Measurements from ENCODE around the gene CSK.

CSK gene

DNA sequence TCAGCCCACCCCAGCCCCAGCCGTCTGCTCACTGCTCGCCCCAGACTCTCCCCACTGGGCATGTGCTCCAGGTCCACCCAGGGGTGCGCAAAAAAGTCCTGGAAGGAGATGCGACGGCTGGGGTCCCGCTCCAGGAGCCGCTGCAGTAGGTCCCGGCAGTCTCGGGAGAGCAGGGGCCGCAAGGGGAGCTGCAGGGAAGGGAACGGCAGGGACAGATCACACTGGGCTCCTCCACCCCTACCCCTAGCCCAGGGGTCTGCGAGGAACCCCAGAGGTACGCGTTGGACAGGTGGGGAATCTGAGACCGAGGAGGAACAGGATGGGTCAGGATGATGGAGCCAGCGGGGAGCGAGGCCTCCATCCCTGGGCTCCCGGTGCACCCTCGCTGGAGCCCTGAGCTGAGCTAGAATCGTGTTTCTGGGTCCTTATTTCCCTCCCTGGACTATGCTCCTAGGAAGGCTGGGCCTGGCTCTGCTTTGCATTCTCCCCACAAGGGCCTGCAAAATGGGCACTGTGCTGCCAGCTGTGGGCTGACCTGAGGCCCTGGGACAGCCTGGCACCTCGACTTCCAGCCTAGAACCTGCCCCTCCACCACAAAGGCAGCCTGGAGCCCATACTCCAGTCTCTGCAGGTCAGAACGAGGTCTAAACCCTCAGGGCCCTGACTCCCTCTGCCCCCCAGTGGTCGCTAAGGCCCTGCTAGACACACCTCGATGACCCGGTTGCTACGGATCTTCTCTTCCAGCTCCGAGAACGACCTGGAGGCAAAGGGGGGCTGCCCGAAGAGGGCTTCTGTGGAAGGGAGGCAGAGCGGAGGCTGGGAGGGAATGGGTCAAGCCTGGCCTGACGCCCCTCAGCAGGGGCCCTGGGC, 57.9 kb downstream of the CSK start:
- H3K27ac ChIP-seq: no peak overlapping the region
- no peak for TF ChIP-seq ZFX (IDR thresholded peaks at IDR 0.05; ENCODE audit: borderline replicate concordance)
- 0 out of 2 replicates have a peak, but pooled peaks have one; percentile 6 for TF ChIP-seq CTCF (IDR thresholded peaks at IDR 0.05)

DNA sequence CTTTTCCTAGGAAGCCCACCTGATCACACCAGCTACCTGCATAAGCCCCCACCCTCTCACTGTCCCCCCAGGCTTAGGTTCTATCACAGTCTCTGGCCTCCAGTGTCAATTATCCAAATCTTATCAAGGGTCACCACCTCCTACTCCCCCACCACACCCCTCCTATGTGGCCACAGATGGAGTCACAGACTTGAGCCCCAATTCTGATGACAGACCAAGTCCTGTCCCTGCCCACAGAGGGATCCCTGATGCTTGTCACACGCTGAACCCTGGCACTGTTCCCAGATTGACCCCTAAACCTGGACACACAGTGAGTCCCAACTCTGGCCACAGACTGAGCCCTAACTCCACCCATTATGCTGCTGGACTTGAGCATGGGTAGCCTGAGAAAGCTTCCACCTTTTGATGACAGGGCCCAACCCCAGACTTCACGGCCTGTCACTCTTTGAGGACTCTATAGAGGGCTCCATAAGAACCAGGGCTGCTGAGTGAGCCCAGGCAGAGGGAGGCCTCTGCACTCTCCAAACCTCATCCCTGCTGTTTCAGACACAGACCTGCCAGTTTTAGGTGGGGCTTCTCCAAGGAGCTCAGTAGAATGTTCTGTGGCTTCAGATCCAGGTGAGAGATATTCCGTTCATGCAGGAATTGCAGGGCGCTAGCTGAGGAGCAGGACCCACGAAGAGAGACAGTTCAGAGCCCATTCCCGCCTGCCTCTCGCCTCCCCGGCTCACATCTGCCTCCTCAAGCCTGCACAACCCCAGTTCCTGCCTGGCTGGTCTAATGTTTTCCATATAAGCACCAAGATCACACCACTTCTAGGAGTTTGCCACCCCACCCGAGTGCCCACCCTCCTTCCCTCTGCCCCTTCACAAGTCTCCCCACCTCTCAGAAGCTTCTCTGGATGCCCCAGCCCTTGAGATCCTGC, 59.2 kb downstream of the CSK start:
- no peak overlapping the region for H3K27ac ChIP-seq
- no peak for TF ChIP-seq CTCF (IDR thresholded peaks at IDR 0.05)
- TF ChIP-seq ZFX (IDR thresholded peaks at IDR 0.05; ENCODE audit: borderline replicate concordance): no peak

DNA sequence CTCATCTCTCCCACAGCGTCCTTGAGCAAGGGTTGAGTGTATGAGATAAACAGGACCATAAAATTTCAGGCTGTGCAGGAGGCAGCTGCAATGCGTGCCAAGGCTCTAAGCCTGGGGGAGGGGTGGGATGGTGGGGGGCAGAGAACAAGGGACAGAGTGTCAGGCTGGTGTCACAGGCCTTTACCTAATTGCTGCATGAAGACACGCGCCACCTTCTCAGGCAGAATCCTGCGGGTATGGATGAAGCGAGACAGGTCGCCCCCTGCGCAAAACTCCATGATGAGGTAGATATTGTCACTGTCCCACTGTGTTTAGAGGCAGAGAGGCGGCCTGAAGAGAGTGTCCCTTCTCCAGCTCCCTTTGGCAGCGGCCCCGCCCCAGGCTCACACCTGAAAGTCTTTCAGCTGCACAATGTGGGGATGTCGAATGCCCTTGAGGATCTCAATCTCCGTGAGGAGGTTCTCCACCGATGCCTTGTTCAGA, 60.1 kb downstream of the CSK start:
- TF ChIP-seq ZFX (IDR thresholded peaks at IDR 0.05; ENCODE audit: borderline replicate concordance) (no peak), CTCF (IDR thresholded peaks at IDR 0.05) (no peak)
- peak overlapping the region; percentile 89 for H3K27ac ChIP-seq

GRCh38 chr15:74842581-74843444, 60.9 kb downstream of the CSK start, which contains the start of gene ULK3:
Gene ULK3 (minus strand): TSS chr15:74843156. CDS start chr15:74843105, 51 bp downstream.
- no peak for TF ChIP-seq ZFX (IDR thresholded peaks at IDR 0.05; ENCODE audit: borderline replicate concordance)
- peak; percentile 92 for TF ChIP-seq CTCF (IDR thresholded peaks at IDR 0.05)
- H3K27ac ChIP-seq: peak within 1 kb of the TSS; percentile 89

DNA sequence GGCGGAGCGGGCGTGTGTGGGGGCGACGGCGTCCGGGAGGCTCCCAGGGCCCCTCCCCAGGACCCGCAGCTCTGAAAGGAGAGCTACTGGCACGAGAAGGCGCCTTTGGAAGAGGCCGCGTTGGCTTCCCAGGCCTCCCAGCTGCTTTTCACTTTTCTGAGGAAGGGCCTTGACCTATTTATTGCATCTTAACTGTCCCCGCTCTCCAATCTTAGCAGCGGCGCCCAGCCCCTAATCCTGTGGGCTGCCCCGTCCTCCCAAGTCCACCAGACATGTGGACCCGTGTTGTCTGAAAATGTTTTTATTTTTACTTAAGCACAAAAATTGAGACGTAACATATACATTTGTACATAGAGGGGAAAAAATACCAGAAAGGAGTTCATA, 61.6 kb downstream of the CSK start:
- TF ChIP-seq ZFX (IDR thresholded peaks at IDR 0.05; ENCODE audit: borderline replicate concordance): no peak
- TF ChIP-seq CTCF (IDR thresholded peaks at IDR 0.05): no peak
- peak overlapping the region; percentile 89 for H3K27ac ChIP-seq

- peak overlapping the region; percentile 89 for H3K27ac ChIP-seq
- TF ChIP-seq ZFX (IDR thresholded peaks at IDR 0.05; ENCODE audit: borderline replicate concordance) (no peak), CTCF (IDR thresholded peaks at IDR 0.05) (no peak)
These were observed 62.0 kb downstream of the CSK start for GRCh38 chr15:74843891-74844299.

All from 22Rv1 (cell line).